Adrenal gland (tissue), 5 donors: Measurements from ENCODE around the gene BPIFA3.

Experiments used
- CTCF ChIP-seq, 6 experiments: fragments of 450-650 bp in 4 of 6; fragments of 200-600 bp in 2 of 6; sonication (generic) in 1 of 6; IDR thresholded peaks; 1 replicate in 5 of 6; 2 replicates in 1 of 6; pipeline versions ENCODE4 v1.5.1 to v1.8.0; 2016 to 2021; ENCODE audit warnings: antibody characterized with exemption in 6 of 6, mild to moderate bottlenecking in 2 of 6, moderate library complexity in 1 of 6
- POLR2A ChIP-seq, 2 donors: fragments of 450-650 bp; IDR thresholded peaks; one replicate each; pipeline ENCODE4 v1.6.1; 2017; ENCODE audit warnings: antibody characterized with exemption in 2 of 2, mild to moderate bottlenecking in 2 of 2, moderate library complexity in 1 of 2
- donor health status: DM: no; HTN: no; CAD: no.

GRCh38 chr20:33276303-33277113 is 59.4 kb downstream of the BPIFA3 start:
- no peak for TF ChIP-seq CTCF (IDR thresholded peaks at IDR 0.05)
- TF ChIP-seq POLR2A (IDR thresholded peaks at IDR 0.05): no peak
